Measurements from ENCODE around the gene ST3GAL3. TPM values are rescaled to one million over a fixed set of nuclear protein-coding genes. Genes with fewer than 3 reads are reported as not detected.

ST3GAL3 gene
- total RNA-seq, 1 donor from 2014 or later, result 16.5 TPM

GRCh38 chr1:43879414-43879813 lies 172.1 kb downstream of the ST3GAL3 start:
- TF ChIP-seq CTCF (IDR thresholded peaks at IDR 0.05; ENCODE audit: partially characterized antibody, unreplicated experiment), result no peak
- no peaks in the 10 kb centered on the region for H3K9me3 Mint-ChIP-seq (ENCODE audit: unreplicated experiment)
- no peaks in the 10 kb centered on the region for H3K36me3 Mint-ChIP-seq (ENCODE audit: unreplicated experiment)
- H3K27ac Mint-ChIP-seq (ENCODE audit: unreplicated experiment), result no peak overlapping the region
- peaks cover 3% of the 10 kb centered on the region for H3K4me1 Mint-ChIP-seq (ENCODE audit: low read depth, unreplicated experiment)
- no peak overlapping the region for H3K4me3 Mint-ChIP-seq (ENCODE audit: unreplicated experiment)
- H3K27me3 Mint-ChIP-seq (ENCODE audit: unreplicated experiment), result peaks cover 2% of the 10 kb centered on the region
- no peak for DNase-seq

GRCh38 chr1:43879996-43880395 lies 172.7 kb downstream of the ST3GAL3 start:
- Mint-ChIP-seq H3K27ac (ENCODE audit: unreplicated experiment) (no peak overlapping the region), H3K27me3 (ENCODE audit: unreplicated experiment) (peaks cover 2% of the 10 kb centered on the region), H3K4me1 (ENCODE audit: low read depth, unreplicated experiment) (peaks cover 7% of the 10 kb centered on the region), H3K9me3 (ENCODE audit: unreplicated experiment) (no peaks in the 10 kb centered on the region), H3K36me3 (ENCODE audit: unreplicated experiment) (no peaks in the 10 kb centered on the region), H3K4me3 (ENCODE audit: unreplicated experiment) (no peak overlapping the region)
- DNase-seq, result no peak
- no peak for TF ChIP-seq CTCF (IDR thresholded peaks at IDR 0.05; ENCODE audit: partially characterized antibody, unreplicated experiment)

GRCh38 chr1:43880604-43881003 lies 173.3 kb downstream of the ST3GAL3 start:
- Mint-ChIP-seq H3K4me1 (ENCODE audit: low read depth, unreplicated experiment) (peaks cover 7% of the 10 kb centered on the region), H3K9me3 (ENCODE audit: unreplicated experiment) (no peaks in the 10 kb centered on the region), H3K27me3 (ENCODE audit: unreplicated experiment) (peaks cover 2% of the 10 kb centered on the region), H3K36me3 (ENCODE audit: unreplicated experiment) (no peaks in the 10 kb centered on the region), H3K27ac (ENCODE audit: unreplicated experiment) (no peak overlapping the region), H3K4me3 (ENCODE audit: unreplicated experiment) (no peak overlapping the region)
- no peak for DNase-seq
- no peak for TF ChIP-seq CTCF (IDR thresholded peaks at IDR 0.05; ENCODE audit: partially characterized antibody, unreplicated experiment)

GRCh38 chr1:43881415-43881814 lies 174.1 kb downstream of the ST3GAL3 start:
- no peak overlapping the region for H3K4me3 Mint-ChIP-seq (ENCODE audit: unreplicated experiment)
- DNase-seq, result no peak
- no peaks in the 10 kb centered on the region for H3K36me3 Mint-ChIP-seq (ENCODE audit: unreplicated experiment)
- no peaks in the 10 kb centered on the region for H3K9me3 Mint-ChIP-seq (ENCODE audit: unreplicated experiment)
- no peak for TF ChIP-seq CTCF (IDR thresholded peaks at IDR 0.05; ENCODE audit: partially characterized antibody, unreplicated experiment)
- H3K4me1 Mint-ChIP-seq (ENCODE audit: low read depth, unreplicated experiment), result peaks cover 7% of the 10 kb centered on the region
- H3K27ac Mint-ChIP-seq (ENCODE audit: unreplicated experiment), result no peak overlapping the region
- peaks cover 2% of the 10 kb centered on the region for H3K27me3 Mint-ChIP-seq (ENCODE audit: unreplicated experiment)

GRCh38 chr1:43882763-43883162 lies 175.4 kb downstream of the ST3GAL3 start:
- Mint-ChIP-seq H3K27me3 (ENCODE audit: unreplicated experiment) (peaks cover 2% of the 10 kb centered on the region), H3K36me3 (ENCODE audit: unreplicated experiment) (no peaks in the 10 kb centered on the region), H3K27ac (ENCODE audit: unreplicated experiment) (no peak overlapping the region), H3K9me3 (ENCODE audit: unreplicated experiment) (no peaks in the 10 kb centered on the region), H3K4me3 (ENCODE audit: unreplicated experiment) (no peak overlapping the region), H3K4me1 (ENCODE audit: low read depth, unreplicated experiment) (peaks cover 7% of the 10 kb centered on the region)
- no peak for DNase-seq
- TF ChIP-seq CTCF (IDR thresholded peaks at IDR 0.05; ENCODE audit: partially characterized antibody, unreplicated experiment), result no peak
